H1 (cell line): ENCODE measurements around the gene GLIS2. TPM values are rescaled to one million over a fixed set of nuclear protein-coding genes. Genes with fewer than 3 reads are reported as not detected.

Source experiments
- CTCF ChIA-PET: fragments of 300-600 bp; sonication (Branson Sonifier 250); formaldehyde crosslinking; loops from one replicate; lab custom pipeline; 2021; ENCODE audit not compliant: partially characterized antibody; lab: Charles Lee
- POLR2A ChIA-PET: fragments of 300-600 bp; sonication (Branson Sonifier 250); formaldehyde crosslinking; loops from one replicate; lab custom pipeline; 2021; ENCODE audit warnings: inconsistent platforms; ENCODE audit not compliant: partially characterized antibody; lab: Charles Lee
- DNase-seq, 2 experiments: peaks; one replicate each; pipeline versions ENCODE4 v3.0.0 to v3.0.0-alpha.2; 2010 to 2022; ENCODE audit warnings: low spot score in 2 of 2, low read depth in 1 of 2, mixed read lengths in 1 of 2
- FAIRE-seq: peaks from 2 replicates; lab custom pipeline; 2011; peaks lifted over from hg19 to GRCh38; lab: Jason Lieb, UNC
- H2AFZ ChIP-seq: 2 replicates; pipeline ENCODE4 v1.8.1; 2012; ENCODE audit warnings: low read length, inconsistent platforms
- H2AK5ac ChIP-seq: 2 replicates; pipeline ENCODE4 v1.6.1; 2013; ENCODE audit warnings: low read depth, low read length
- H2BK120ac ChIP-seq: replicated peaks from 2 replicates; pipeline ENCODE3; 2013; ENCODE audit warnings: low read depth, low read length, inconsistent platforms
- H2BK12ac ChIP-seq: 2 replicates; pipeline ENCODE4 v1.6.1; 2013; ENCODE audit warnings: low read depth, low read length
- H2BK15ac ChIP-seq: 2 replicates; pipeline ENCODE4 v1.6.1; 2013; ENCODE audit warnings: low read length
- H2BK20ac ChIP-seq: 2 replicates; pipeline ENCODE4 v1.6.1; 2013; ENCODE audit warnings: low read length
- H2BK5ac ChIP-seq: 2 replicates; pipeline ENCODE4 v1.6.1; 2013; ENCODE audit warnings: low read depth, low read length
- H3K14ac ChIP-seq: 2 replicates; pipeline ENCODE4 v1.6.1; 2013; ENCODE audit warnings: inconsistent platforms; ENCODE audit not compliant: insufficient read length
- H3K18ac ChIP-seq: 2 replicates; pipeline ENCODE4 v1.6.1; 2013; ENCODE audit warnings: low read length; ENCODE audit errors: extremely low read depth
- H3K23ac ChIP-seq: 2 replicates; pipeline ENCODE4 v1.6.1; 2013; ENCODE audit warnings: inconsistent platforms; ENCODE audit not compliant: insufficient read length
- H3K23me2 ChIP-seq: 2 replicates; pipeline ENCODE4 v1.6.1; 2013; ENCODE audit warnings: low read depth, low read length
- H3K27ac ChIP-seq: 2 replicates; pipeline ENCODE4 v1.6.1; 2011; ENCODE audit warnings: low read depth, low read length, inconsistent platforms
- H3K27me3 ChIP-seq, 4 experiments: replicated peaks in 1 of 4; 1 replicate in 1 of 4; 2 replicates in 3 of 4; pipeline versions ENCODE4 v1.6.1 to v1.8.1; 2011 to 2013; ENCODE audit warnings: low read length in 3 of 4, mild to moderate bottlenecking in 3 of 4, inconsistent platforms in 2 of 4, mixed read lengths in 2 of 4, moderate library complexity in 1 of 4; ENCODE audit not compliant: control insufficient read depth in 3 of 4, insufficient read depth in 3 of 4; ENCODE audit errors: extremely low read depth in 1 of 4
- H3K36me3 ChIP-seq, 4 experiments: 2 replicates each; pipeline versions ENCODE4 v1.6.1 to v1.8.1; 2011 to 2013; ENCODE audit warnings: mild to moderate bottlenecking in 4 of 4, low read length in 3 of 4, moderate library complexity in 2 of 4, control low read depth in 1 of 4, inconsistent platforms in 1 of 4; ENCODE audit not compliant: insufficient read depth in 4 of 4, control insufficient read depth in 2 of 4
- H3K4ac ChIP-seq: replicated peaks from 2 replicates; pipeline ENCODE3; 2013; ENCODE audit warnings: low read length, low read depth, mixed read lengths, inconsistent platforms; ENCODE audit not compliant: insufficient read length
- H3K4me1 ChIP-seq, 4 experiments: replicated peaks in 1 of 4; 1 replicate in 1 of 4; 2 replicates in 3 of 4; pipeline versions ENCODE4 v1.6.1 to v1.8.1; 2011 to 2013; ENCODE audit warnings: low read length in 3 of 4, inconsistent platforms in 2 of 4, mixed read lengths in 1 of 4; ENCODE audit not compliant: insufficient read depth in 4 of 4, control insufficient read depth in 3 of 4
- H3K4me2 ChIP-seq, 2 experiments: 2 replicates each; pipeline versions ENCODE4 v1.6.1 to v1.8.1; 2011 to 2013; ENCODE audit warnings: low read depth in 2 of 2, low read length in 2 of 2, control low read depth in 1 of 2, inconsistent platforms in 1 of 2, mild to moderate bottlenecking in 1 of 2; ENCODE audit not compliant: insufficient read depth in 1 of 2
- H3K4me3 ChIP-seq, 4 experiments: fragments of 200-600, 300-600 bp in 1 of 4; sonication (generic), shearing (Covaris generic), sonication (Bioruptor Twin) in 1 of 4; 2 replicates each; pipeline versions ENCODE4 v1.5.1 to v1.8.1; 2011 to 2016; ENCODE audit warnings: low read length in 4 of 4, low read depth in 3 of 4, control low read depth in 2 of 4, inconsistent platforms in 2 of 4, mild to moderate bottlenecking in 2 of 4, mixed read lengths in 1 of 4, moderate library complexity in 1 of 4; ENCODE audit not compliant: insufficient read depth in 2 of 4; ENCODE audit errors: extremely low read depth in 1 of 4
- H3K56ac ChIP-seq: replicated peaks from 2 replicates; pipeline ENCODE3; 2013; ENCODE audit warnings: low read depth, mild to moderate bottlenecking, mixed read lengths, low read length, inconsistent platforms; ENCODE audit not compliant: insufficient read length
- H3K79me1 ChIP-seq: 2 replicates; pipeline ENCODE4 v1.6.1; 2013; ENCODE audit warnings: low read depth, low read length, control low read depth
- H3K79me2 ChIP-seq, 2 experiments: 2 replicates each; pipeline versions ENCODE4 v1.6.1 to v1.8.1; 2012 to 2013; ENCODE audit warnings: low read length in 2 of 2, mild to moderate bottlenecking in 2 of 2, inconsistent platforms in 1 of 2; ENCODE audit not compliant: insufficient read depth in 2 of 2, control insufficient read depth in 1 of 2
- H3K9ac ChIP-seq, 4 experiments: replicated peaks in 1 of 4; 1 replicate in 1 of 4; 2 replicates in 3 of 4; pipeline versions ENCODE4 v1.6.1 to v1.8.1; 2011 to 2013; ENCODE audit warnings: low read depth in 3 of 4, low read length in 3 of 4, control low read depth in 2 of 4, mild to moderate bottlenecking in 2 of 4, moderate library complexity in 2 of 4, inconsistent platforms in 1 of 4; ENCODE audit errors: extremely low read depth in 1 of 4
- H3K9me3 ChIP-seq, 2 experiments: 2 replicates each; pipeline versions ENCODE4 v1.6.1 to v1.8.1; 2012 to 2013; ENCODE audit warnings: mild to moderate bottlenecking in 2 of 2, moderate library complexity in 2 of 2, control low read depth in 1 of 2, inconsistent platforms in 1 of 2, low read depth in 1 of 2, low read length in 1 of 2, mixed read lengths in 1 of 2; ENCODE audit not compliant: insufficient read depth in 2 of 2
- H4K20me1 ChIP-seq, 2 experiments: replicated peaks in 1 of 2; 2 replicates each; pipeline versions ENCODE3 to v1.8.1; 2011 to 2013; ENCODE audit warnings: inconsistent platforms in 2 of 2, low read length in 2 of 2, mild to moderate bottlenecking in 1 of 2; ENCODE audit not compliant: insufficient read depth in 2 of 2, control insufficient read depth in 1 of 2
- H4K5ac ChIP-seq: 2 replicates; pipeline ENCODE4 v1.6.1; 2013; ENCODE audit warnings: low read length, low read depth, mixed read lengths, inconsistent platforms; ENCODE audit not compliant: insufficient read length
- H4K8ac ChIP-seq: 2 replicates; pipeline ENCODE4 v1.8.0; 2013; ENCODE audit warnings: mild to moderate bottlenecking, moderate library complexity, low read length, inconsistent platforms; ENCODE audit not compliant: insufficient read depth; ENCODE audit errors: extremely low read depth
- H4K91ac ChIP-seq: replicated peaks from 2 replicates; pipeline ENCODE3; 2013; ENCODE audit warnings: low read length, mixed read lengths, inconsistent platforms; ENCODE audit not compliant: insufficient read length
- BCL11A ChIP-seq, 2 experiments: IDR thresholded peaks; one replicate each; pipeline ENCODE4 v1.6.1; 2011; ENCODE audit warnings: low read depth in 2 of 2, low read length in 2 of 2, mild to moderate bottlenecking in 2 of 2
- CTCF ChIP-seq, 3 experiments: IDR thresholded peaks; 1 replicate in 2 of 3; 2 replicates in 1 of 3; pipeline versions ENCODE4 v1.5.1 to v1.6.1; 2011; ENCODE audit warnings: low read length in 3 of 3, mild to moderate bottlenecking in 3 of 3, inconsistent platforms in 2 of 3, low read depth in 1 of 3, moderate library complexity in 1 of 3; ENCODE audit not compliant: insufficient read depth in 1 of 3; ENCODE audit errors: control extremely low read depth in 1 of 3
- POLR2A ChIP-seq, 2 experiments: IDR thresholded peaks; 1 replicate in 1 of 2; 2 replicates in 1 of 2; pipeline ENCODE4 v1.6.1; 2011; ENCODE audit warnings: low read depth in 2 of 2, low read length in 2 of 2, mild to moderate bottlenecking in 2 of 2; ENCODE audit errors: control extremely low read depth in 1 of 2
- SP1 ChIP-seq: IDR thresholded peaks from 2 replicates; pipeline ENCODE4 v1.6.1; 2011; ENCODE audit warnings: low read depth, low read length
- SUZ12 ChIP-seq: fragments of 200-600 bp; sonication (generic); IDR thresholded peaks from 2 replicates; pipeline ENCODE4 v1.6.1; 2012; ENCODE audit warnings: mild to moderate bottlenecking, inconsistent platforms, low read length, moderate library complexity, mixed read lengths
- TBP ChIP-seq: IDR thresholded peaks from 2 replicates; pipeline ENCODE4 v1.6.1; 2011; ENCODE audit warnings: low read depth, low read length, improper control_type of control experiment
- USF2 ChIP-seq: IDR thresholded peaks from 2 replicates; pipeline ENCODE4 v1.6.1; 2011; ENCODE audit warnings: low read length, improper control_type of control experiment
- WGBS, 2 experiments: shearing (Covaris generic) in 1 of 2; methylation state at CpG; one replicate each; pipeline versions ENCODE4 v1.1.6 to v1.1.7; 2013 to 2015; ENCODE audit warnings: low lambda C conversion rate in 2 of 2, mixed read lengths in 2 of 2, inconsistent platforms in 1 of 2, low coverage in 1 of 2, missing lambda C conversion rate in 1 of 2; ENCODE audit not compliant: insufficient replicate concordance in 2 of 2, insufficient coverage in 1 of 2, insufficient read length in 1 of 2; ENCODE audit errors: extremely low coverage in 1 of 2, missing lambda C conversion rate in 1 of 2; 5-methylcytosine and 5-hydroxymethylcytosine counted together
- polyA plus RNA-seq, 7 experiments: library from polyadenylated mRNA; depleted of rRNA in 3 of 7; stranded (reverse) in 5 of 7; unstranded in 2 of 7; fragments of >200 nt in 5 of 7; fragments of 200-250 nt in 2 of 7; gene quantifications; 1 replicate in 5 of 7; 2 replicates in 1 of 7; 4 replicates in 1 of 7; pipeline versions ENCODE4 v1.2.1 to v1.2.3, GENCODE V29; 2011 to 2013; ENCODE audit warnings: missing spikeins in 2 of 7, mixed read lengths in 2 of 7
- total RNA-seq: library from RNA; stranded (reverse); fragmentation: NEBNext Ultra II Directional; extraction: Animal tissue kit (Norgen Biotek cat#: 25700); gene quantifications from 2 replicates; pipeline ENCODE4 v1.2.1, GENCODE V29; 2021

Gene GLIS2
- total and polyA plus RNA-seq, 2 of the 8 experiments (the other 6 are each of a cell fraction or from before 2014, with no cell fraction given): 4.3 to 17.4 TPM

- POLR2A ChIA-PET: interaction anchor here (0.9 to 4.2 kb wide), 12 partner anchors 9 to 52 kb away, joined by 3 to 34 read pairs (median 4); partner anchors contain the start of genes PAM16 and TFAP4
- H3K36me3 ChIP-seq: no peaks in the 10 kb centered on the region
- peaks cover 12% of the 10 kb centered on the region for H3K23me2 ChIP-seq
- H2BK12ac ChIP-seq: no peak overlapping the region; the same call in 1 of the 2 replicates
- H2BK5ac ChIP-seq: no peak overlapping the region; the same call in 1 of the 2 replicates
- H3K9ac ChIP-seq: no peak overlapping the region
- H3K4me1 ChIP-seq: peaks cover 0 to 42% (median 34%) of the 10 kb centered on the region in 4 experiments; a peak in 6 of 7 replicates
- H3K4me2 ChIP-seq: peak overlapping the region; percentile 47 to 64; a peak in 3 of 4 replicates
- H3K79me1 ChIP-seq: peaks cover 11% of the 10 kb centered on the region
- peaks cover 0 to 62% of the 10 kb centered on the region in 2 experiments; a peak in 3 of 4 replicates for H3K79me2 ChIP-seq
- H3K56ac ChIP-seq: no peak overlapping the region
- no peak overlapping the region for H4K5ac ChIP-seq
- no peak overlapping the region; the same call in 1 of the 2 replicates for H2AK5ac ChIP-seq
- peak overlapping the region in 1 of 4 experiments; percentile 92; a peak in 1 of 8 replicates for H3K4me3 ChIP-seq
- WGBS, 2 experiments: 82% methylated on average over 11 of the region's 12 CpGs; no CpG with 5 or more reads in 1 of the 2 experiments
- H2BK120ac ChIP-seq: no peak overlapping the region
- H4K91ac ChIP-seq: no peak overlapping the region
- peaks cover 19 to 24% of the 10 kb centered on the region in 2 experiments for H4K20me1 ChIP-seq
- no peaks in the 10 kb centered on the region for H3K9me3 ChIP-seq
- H3K27ac ChIP-seq: no peak overlapping the region
- peaks cover 0 to 15% (median 11%) of the 10 kb centered on the region in 4 experiments; a peak in 6 of 7 replicates for H3K27me3 ChIP-seq
- H4K8ac ChIP-seq: no peak overlapping the region
- H3K14ac ChIP-seq: no peak overlapping the region
- no peak overlapping the region for H2AFZ ChIP-seq
- FAIRE-seq: no peak
- CTCF ChIA-PET: interaction anchor here (0.8 to 16.7 kb wide), 12 partner anchors 7 to 85 kb away, joined by 3 to 300 read pairs (median 4); no protein-coding TSS in a partner anchor
- H3K4ac ChIP-seq: peak overlapping the region; percentile 78
- H2BK20ac ChIP-seq: no peak overlapping the region
- no peak overlapping the region for H2BK15ac ChIP-seq
- H3K18ac ChIP-seq: no peak overlapping the region; the same call in 1 of the 2 replicates
- no peak overlapping the region for H3K23ac ChIP-seq
- no peak for DNase-seq
- TF ChIP-seq SUZ12 (no peak), USF2 (no peak), CTCF (IDR thresholded peaks at IDR 0.05; ENCODE audit: control extremely low read depth in 1 of 3, insufficient read depth in 1 of 3, low read depth in 1 of 3, low read length in 3 of 3) (no peak), TBP (no peak), POLR2A (IDR thresholded peaks at IDR 0.05; ENCODE audit: control extremely low read depth in 1 of 2, low read depth in 2 of 2, low read length in 2 of 2) (no peak), BCL11A (IDR thresholded peaks at IDR 0.05; ENCODE audit: low read depth in 2 of 2, low read length in 2 of 2) (no peak), SP1 (no peak)
These were observed 1.9 kb downstream of the GLIS2 start for GRCh38 chr16:4317532-4318450.
